IPS DF 19.7 (cell line): ENCODE measurements around the gene DYNC1I1.

Experiments
- DNase-seq: peaks from one replicate; pipeline ENCODE4 v3.0.0-alpha.2; 2013; ENCODE audit warnings: low read depth, low spot score

The DYNC1I1 gene

DNA sequence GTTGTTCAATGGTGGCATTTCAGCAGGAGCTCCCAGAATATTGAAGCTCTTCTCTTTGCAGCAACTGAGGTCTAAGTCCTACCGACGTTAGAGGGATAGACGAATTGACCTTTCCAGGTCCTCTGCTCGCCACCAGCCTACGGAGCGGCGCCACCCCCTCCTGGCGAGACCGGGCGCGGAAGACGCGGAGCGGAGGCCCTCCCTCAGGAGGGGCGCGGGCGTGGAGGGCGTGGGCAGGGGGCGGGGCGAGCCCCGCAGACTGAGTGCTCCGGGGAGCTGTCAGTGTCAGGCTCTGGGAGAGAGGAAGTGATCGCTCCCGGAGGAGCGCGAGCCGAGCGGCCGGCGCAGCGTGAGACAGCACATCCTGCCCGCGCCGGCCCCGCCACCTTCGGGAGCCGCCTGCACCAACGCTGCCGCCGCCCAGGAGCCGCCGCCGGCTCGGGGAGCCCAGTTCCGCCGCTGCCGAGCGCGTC, at the start of gene DYNC1I1:
TSS of gene DYNC1I1 (plus strand) at position 257 of the 473 bp plus-strand sequence. CDS start 32,176 bp downstream, outside the sequence.
- DNase-seq, result no peak

DNA sequence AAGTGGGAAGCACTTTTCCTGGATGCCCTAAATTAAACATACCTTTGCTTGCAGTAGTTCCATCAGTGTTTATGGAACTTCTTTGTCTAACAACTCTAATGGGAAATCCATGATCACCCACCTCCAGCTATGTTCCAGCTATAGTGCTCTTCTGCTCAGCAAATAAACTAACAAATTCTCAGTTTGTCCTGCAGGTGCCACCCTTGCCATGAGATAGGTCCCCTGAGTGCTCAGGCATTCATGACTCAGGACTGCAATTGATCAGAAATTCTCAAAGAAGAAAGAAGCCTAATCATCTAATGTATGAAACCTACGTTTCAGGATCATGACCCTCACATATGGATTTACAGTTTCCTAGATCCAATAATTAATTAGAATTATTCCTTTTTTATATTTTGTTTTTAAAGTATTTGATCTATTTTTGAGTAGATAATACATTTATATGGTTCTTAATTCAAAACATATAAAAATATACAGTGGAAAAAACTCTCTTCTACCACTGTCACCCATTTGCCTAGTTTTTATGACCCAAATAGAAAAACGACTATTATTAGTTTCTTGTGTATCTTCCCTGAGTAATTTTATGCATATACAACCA, 48.7 kb upstream of the DYNC1I1 start:
- peak; percentile 7 for DNase-seq

DNA sequence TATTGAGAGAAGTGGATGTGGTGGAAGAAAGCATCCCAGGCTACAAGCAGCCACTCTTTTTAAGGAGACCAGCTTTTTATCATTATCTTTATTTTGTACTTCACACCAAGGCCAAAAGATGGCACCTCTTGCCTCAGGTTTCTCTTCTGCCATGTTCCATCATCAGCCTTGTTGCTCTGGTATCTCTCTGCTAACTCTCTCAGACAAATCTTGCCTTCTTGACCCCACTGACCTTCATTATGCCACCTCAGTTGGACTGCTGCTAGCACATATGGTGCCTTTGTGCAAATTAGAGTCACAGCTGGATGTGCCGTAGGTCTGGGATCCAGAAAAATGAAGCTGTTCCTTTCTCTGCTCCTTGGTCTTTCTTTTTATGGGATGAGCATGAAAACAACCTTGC, 47.1 kb upstream of the DYNC1I1 start:
- DNase-seq, result peak; percentile 7

DNA sequence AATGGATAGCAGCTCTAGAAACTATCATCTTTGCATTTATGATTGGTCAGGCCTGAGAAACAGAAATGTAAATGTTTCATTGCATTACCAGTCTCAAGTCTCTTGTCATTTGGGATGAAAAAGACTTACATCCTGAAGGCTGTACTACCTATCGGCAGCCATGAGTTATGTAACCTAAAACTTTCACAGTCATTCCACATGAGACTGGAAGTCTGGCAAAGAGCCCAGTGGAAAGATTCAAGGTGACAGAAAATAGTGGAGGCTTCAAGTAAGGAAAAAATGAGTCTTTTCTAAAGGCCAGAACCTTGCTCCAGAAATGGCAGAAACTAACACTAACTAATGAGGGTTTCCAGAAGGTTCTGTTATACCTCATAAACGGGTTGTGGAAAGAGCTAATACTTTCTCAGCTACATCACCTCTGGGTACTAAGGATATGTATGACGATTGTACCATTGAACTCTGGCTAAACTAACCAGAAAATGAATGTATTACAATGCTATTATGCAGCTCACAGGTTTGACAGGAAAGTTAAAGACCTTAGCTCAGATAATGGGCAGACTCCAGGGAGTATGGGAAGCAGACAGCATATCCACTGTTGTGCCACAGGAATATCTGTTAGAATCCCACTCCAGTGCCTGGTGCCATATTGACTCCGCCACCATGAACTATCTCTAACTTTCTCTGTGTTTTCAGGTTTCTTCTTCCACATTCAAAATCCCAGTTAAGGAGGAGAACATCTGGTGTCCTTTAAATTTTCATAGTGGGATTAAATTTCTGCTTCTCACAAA, 41.7 kb upstream of the DYNC1I1 start:
- DNase-seq, result no peak

DNA sequence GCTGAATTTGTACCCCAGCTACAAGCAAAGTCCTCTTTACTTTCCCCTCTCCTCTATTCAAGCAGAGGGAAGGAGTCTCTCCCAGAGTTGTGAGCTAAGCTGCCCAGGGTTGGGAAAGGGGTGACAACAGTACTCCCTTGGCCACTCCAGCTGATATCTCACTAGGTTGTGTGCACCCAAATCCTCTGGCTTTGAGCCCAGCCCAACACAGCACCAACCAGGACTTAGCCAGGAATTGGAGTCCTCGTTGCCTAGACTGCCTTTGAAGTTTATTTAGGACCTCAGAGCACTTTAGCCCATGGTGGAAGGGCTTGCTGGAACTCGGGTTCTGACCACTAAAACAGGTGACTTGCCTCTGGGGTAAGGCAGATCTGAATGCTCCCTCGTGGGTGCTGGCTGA, 35.7 kb upstream of the DYNC1I1 start:
- DNase-seq, result no peak

DNA sequence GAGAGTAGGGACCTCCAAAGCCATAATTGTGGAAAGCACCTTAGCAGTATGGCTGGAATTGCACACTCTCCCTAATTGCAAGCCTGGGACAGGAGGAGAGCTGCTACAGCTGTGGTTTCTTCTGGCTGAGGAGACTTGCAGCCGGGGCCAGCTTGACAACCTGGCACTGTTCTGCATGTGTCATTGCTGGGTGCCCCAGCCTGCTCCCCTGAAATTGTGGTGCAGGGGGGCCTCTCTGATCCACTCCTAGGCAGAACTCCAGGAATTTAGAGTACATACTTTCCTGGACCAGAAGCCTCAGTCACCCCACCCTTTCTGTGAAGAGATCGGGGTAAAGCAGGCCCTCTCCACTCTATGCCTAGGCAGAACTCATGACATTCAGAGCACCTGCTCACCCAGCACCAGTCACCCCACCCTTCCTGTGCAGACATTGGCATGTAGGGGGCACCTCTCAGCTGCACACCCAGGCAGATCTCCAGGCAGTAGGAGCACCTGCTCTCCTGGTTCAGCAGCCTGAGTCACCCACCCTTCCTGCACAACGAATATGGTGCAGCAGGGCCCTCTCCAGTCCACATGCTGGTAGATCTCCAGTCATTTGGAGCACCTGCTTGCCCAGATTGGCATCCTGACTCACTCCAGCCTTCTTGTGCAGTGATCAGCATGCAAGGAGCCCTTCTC, 34.4 kb upstream of the DYNC1I1 start:
- DNase-seq, result no peak

DNA sequence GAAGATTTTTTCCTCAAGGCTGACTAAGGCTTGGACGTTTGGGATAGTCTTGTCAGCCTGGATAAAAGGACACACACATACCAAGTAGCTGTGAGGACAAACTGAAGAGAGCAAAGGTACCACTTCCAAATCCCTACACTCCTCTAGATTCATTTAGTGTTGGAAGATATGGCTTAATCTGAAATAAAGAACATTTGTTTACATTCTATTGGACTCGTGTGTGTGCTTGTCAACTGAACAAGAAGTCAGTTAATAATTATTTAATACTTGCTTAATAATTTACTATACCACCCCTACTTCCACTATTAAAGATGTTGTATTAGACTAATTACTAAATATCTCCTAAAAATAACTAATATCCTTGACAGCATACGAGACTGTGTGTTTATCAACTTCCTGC, 23.3 kb upstream of the DYNC1I1 start:
- no peak for DNase-seq

DNA sequence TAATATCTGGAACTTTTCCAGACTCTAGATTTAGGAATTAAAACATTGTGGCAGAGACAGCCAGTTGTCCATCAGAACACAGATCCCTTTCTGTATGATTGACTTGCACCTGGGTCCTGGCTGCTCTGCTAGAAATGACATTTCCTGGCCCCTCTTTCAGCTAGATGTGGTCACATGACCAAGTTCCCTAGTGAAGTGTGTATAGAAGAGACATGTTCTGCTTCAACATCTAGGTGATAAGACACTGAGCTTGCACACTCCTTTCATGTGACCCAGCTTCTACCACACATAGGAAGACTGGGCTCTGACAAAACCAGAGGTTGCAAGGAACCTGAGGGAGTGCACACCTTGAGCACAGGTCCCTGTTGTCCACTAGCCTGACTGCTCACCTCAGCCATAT, 22.8 kb upstream of the DYNC1I1 start:
- no peak for DNase-seq

DNA sequence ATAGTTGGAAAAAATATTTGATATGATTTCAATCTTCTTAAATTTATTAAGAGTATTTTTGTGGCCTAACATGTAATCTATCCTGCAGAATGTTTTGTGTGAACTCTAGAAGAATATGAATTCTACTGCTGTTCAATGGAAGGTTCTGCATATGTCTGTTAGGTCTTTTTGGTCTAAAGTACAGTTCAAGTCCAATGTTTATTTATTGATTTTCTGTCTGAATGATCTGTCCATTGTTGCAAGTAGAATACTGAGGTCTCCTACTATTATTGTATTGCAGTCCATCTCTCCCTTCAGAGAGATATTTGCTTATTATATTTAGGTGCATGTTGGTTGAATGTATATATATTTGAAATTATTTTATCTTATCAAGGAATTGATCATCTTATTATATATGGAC, 18.9 kb upstream of the DYNC1I1 start:
- DNase-seq, result no peak

DNA sequence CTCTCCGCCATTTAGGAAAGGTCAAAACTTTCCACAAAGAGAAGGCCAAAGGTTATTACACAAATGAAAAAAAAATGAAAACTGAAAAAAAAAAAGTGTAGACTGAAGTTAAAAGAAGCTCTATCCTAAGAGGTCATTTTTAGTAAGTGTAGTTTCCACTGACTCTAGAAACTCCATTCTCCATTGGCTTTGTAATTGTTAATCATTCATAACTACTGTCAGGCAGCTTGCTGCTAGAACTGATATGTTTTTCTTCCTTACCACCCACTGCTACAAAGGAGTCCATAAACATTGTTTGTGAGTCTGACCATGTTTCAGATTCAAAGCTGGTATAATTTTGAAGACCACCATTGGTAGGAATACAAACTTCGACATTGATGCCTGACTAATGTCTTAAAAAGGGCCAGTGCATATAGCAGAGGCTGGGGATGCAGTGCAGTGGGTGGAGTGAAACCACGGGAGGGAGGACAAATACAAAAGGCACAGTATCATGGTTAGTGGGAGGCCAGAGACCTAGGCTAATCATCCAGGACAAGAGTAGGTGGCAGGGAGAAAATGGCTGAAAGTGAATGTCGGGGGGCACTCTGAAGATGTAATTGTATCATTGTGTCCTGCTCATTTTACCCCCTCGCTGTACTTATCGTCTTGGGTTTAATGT, 16.9 kb upstream of the DYNC1I1 start:
- DNase-seq, result no peak

DNA sequence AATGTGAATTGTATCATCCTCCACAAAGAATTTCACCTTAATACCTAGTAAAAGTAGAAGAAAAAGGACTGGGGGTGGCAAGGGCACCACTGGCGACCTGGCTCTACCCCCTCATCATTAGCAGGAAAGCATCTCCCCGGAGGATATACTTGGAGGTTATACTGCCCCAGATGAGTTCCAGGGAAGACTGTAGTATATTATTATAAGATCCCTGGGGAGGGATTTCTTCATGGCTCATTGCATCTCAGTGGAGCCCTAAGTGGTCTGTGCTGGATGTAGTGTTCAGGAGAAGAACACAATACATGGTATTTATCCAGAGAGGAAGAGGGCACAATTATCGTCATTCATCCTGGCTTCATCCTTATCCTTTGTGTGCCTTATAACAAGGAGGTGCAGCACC, 14.2 kb upstream of the DYNC1I1 start:
- no peak for DNase-seq

DNA sequence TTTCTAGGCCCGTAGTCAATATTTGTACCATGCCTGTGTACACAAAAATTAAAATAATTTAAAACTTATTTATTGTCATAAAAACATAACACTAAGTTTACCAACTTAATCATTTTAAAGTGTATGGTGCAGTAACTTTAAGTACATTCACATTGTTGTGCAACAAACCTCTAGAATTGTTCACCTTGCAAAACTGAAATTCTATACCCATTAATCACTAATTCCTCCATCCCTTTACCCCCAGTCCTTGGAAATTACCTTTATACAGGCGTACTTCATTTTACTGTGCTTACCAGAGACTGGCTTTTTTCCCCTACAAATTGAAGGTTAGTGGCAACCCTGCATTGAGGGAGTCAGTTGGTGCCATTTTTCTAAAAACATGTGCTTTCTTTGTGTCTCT, 6.3 kb upstream of the DYNC1I1 start:
- no peak for DNase-seq

DNA sequence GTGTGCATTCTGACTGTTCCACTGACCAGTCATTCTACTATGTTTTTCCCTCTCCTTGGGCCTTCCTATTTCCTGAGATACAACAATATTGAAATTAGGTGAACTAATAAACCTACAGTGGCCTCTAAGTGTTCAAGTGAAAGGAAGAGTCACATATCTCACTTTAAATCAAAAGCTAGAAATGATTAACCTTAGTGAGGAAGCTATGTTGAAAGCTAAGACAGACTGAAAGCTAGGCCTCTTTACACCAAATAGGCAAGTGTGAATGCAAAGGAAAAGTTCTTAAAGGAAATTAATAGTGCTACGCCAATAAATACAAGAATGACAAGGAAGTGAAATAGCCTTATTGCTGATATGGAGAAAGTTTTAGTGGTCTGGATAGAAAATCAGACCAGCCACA, 5.7 kb upstream of the DYNC1I1 start:
- DNase-seq, result no peak

DNA sequence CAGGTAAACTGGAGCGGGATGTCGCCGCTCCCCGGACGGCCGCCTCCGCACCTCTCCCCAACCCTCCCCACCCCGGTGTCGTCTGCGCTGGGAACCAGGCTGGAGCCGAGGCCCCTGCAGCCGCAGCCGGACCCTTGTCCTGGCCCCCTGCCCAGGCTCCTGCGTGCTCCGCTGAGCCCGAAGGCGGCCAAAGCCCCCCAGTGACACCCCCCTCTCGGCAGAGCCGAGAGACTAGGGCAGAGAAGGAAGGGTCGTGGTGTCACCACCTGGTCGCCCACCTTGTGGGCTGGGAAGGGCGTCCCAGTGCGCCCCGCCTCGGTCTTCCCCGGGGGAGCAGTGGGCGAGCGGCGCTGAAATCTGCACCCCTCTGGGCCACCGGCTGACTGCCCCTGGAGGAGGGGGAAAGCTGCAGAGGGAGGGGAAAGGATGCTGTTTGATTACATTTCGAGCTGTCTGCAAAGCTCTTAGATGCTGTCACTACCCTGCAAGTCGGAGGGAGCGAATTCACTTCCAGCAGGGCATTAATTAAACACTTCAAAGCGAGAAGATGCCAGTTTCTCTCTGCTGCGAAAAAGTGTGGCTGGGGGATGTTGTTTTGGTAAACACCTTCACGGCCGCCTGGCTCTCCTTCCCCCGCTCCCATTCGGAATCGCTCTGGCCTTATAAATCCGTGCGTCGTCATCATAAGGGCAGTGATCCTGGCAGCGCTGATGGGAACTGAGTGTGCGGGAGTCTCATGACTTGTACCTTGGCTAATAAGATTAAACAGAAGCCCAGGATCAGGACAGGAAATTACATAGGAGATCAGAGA, 622 bp downstream of the DYNC1I1 start:
- DNase-seq, result no peak

DNA sequence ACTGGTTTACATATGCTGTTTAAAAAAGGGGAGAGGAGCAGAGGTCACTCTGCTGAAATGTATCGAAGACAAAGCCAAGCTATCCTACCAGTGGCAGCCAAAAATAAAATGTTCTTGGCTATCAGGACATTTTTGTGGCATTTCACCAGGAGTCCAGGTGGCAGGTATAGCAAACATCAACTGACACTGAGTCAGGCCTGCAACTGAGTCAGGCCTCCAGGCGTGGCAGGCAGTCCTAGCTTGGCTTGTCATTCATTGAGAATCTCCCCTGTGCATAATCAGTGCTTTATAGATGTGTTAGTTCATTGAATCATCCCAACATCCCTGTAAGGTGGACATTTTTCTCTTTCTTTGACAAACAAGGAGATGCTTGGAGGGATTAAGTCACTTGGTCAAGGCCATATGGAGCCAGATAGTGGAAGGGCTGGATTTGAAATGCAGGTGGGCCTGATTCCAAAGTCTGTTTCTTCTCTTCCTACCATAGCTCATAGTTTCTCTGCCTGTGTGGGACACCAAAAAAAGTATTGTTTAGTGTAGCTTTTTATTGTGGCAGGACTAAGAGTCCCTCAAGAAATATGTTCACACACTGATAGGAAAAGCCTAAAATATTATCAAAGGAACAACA, 4.3 kb downstream of the DYNC1I1 start:
- DNase-seq, result no peak

DNA sequence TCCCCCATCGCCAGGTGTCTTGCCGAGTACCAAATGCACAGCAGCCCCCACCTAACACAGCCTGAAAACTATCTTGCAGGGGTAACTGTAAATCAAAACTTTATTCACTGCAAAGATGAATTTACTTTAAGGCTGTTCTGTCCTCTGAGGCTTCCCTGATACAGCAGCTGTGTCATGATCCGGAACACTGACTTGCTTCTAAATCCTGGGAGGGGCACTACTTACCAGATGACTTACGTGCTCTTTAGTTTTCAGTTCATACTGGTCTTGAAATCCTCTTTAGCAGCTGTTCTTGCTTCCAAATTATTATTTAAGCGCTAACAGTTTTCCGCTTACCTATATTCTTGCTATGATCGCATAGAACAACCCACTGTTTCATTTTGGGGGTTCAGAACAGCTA, 4.9 kb downstream of the DYNC1I1 start:
- no peak for DNase-seq

DNA sequence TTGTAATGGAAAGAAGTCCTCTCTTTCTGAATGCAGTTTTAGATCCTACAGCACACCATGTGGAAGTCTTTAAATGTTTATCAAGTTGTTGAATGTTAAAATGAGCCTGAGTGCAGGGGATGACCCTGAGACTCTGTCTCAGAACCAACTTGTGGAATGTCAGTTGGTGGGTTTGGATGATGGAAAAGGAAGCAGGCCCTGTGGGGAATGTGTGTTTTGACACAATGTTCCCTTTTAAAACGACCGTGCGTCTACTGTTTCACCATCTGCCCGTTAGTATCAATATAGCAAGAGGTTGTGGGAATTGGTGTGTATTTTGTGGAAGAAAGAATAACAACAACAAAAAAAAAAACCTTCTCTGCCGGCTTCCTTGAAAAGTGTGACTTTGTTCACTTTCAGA, 8.3 kb downstream of the DYNC1I1 start:
- DNase-seq, result no peak

DNA sequence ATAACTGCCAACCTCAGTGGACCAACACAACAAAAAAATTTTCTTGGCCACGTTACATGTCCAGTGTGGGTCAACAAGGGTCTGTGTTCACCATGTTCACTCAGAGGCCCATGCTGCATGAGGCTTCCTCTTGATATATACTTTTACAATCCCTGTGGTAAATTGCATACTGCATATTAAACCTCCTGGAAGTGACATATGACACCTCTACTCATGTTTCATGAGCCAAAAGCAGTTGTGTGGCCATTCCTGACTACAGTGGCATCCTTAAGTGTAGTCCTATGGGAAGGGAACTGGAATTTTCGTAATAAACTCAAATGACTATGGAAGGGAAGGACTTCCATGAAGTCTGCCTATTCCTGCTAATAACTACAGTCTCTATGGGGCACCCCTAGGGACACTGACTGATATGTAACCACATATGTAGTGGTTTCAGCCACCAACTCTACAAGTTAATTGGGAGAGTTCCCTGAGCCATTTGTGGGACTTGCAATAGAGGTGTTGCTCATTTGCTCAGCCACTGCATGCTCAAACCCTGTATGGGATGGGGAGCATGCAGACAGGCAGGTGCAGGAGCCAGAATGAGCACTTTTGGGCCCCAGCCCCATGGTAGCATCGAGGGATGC, 9.7 kb downstream of the DYNC1I1 start:
- no peak for DNase-seq

DNA sequence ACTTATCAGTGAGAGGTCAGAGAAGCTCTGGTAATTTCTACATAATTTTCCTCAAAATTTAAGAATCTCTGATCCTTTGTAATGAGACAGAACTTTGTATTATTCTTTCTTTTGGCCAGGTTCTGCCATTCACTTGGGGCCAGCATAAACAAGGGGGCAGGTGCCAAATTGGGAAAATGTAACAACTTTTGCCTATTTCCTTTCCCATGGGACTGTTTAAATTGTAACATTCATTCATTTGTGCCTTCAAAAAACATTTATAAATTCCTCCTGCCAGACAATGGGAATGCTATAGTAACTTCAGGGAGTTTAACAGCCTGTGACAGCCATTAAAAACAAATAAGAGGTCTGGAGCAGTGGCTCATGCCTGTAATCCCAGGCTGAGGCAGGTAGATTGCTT, 12.4 kb downstream of the DYNC1I1 start:
- DNase-seq, result no peak

DNA sequence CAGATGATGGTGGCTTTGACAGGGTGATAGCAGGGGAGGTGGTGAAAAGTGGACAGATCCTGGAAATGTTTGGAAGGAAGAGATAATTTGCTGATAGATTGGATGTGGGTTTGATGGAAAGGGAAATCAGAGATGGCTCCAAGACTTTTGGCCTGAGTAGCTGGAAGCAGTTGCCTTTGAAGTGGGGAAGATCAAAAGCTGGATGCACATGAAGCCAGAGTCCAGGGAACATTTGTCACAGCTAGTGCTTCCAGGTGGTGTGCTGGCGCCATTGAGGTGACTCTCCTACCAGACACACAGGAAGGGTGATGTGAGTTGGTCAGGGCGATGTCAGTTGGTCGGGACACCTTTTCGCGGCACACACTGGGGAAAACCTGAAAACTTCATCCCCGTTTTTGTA, 15.9 kb downstream of the DYNC1I1 start:
- no peak for DNase-seq

DNA sequence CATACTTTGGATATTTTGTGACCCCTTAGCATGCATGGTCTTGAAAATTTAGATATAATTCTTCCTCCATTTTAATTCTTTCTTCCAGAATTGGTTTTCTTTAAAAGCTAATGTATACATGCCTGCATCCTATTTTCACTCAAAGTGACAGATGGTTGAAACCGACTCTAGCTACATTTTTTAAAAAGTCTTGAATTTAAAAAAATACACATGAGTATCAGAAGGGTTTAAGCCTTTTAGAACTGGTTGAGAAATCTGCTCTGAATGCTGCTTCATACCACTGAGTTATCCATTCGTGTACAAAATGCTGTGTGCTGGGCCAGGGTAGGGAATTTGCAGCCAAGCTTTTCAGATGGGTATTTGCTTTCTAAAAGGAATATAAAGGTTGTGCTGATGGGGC, 16.5 kb downstream of the DYNC1I1 start:
- no peak for DNase-seq
